ENCODE data around the gene CSMD2.

DNA sequence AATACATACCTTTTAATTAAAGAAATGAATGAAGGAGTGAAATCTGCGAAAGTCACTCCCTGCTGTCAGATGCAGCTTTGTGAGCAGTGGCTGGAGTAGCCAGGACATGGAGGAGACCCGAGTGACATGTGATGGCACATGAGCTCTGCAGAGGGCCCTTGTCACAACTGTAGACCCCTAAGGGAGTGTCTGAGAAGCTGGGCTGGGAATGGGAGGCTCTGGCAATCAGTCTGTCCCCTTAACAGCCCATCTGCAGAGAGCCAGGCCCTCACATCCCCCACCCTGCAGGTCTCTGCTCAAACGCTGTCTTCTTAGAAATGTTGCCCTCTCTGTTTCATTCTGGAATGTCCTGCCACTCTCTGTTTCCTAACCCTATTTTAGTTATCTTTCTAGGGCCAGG is 176.9 kb downstream of the CSMD2 start:
- TF ChIP-seq, protein P1, sequence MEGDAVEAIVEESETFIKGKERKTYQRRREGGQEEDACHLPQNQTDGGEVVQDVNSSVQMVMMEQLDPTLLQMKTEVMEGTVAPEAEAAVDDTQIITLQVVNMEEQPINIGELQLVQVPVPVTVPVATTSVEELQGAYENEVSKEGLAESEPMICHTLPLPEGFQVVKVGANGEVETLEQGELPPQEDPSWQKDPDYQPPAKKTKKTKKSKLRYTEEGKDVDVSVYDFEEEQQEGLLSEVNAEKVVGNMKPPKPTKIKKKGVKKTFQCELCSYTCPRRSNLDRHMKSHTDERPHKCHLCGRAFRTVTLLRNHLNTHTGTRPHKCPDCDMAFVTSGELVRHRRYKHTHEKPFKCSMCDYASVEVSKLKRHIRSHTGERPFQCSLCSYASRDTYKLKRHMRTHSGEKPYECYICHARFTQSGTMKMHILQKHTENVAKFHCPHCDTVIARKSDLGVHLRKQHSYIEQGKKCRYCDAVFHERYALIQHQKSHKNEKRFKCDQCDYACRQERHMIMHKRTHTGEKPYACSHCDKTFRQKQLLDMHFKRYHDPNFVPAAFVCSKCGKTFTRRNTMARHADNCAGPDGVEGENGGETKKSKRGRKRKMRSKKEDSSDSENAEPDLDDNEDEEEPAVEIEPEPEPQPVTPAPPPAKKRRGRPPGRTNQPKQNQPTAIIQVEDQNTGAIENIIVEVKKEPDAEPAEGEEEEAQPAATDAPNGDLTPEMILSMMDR (IDR thresholded peaks at IDR 0.05 in 4 of 5, conservative IDR thresholded peaks at IDR 0.05 in 1 of 5), result no peak
- TF ChIP-seq POLR2A (IDR thresholded peaks at IDR 0.05), result no peak

All from gastrocnemius medialis (tissue), 4 donors.